ENCODE measurements around the gene SPATA4.
A peak's percentile ranks its signal among the peaks of the same experiment; 100 is the strongest.

Gene SPATA4

GRCh38 chr4:176189891-176190795, 5.2 kb downstream of the SPATA4 start:
- no peak for FAIRE-seq

- FAIRE-seq, result no peak
Observed at GRCh38 chr4:176188654-176189053, 6.7 kb downstream of the SPATA4 start.

- no peak for FAIRE-seq
Observed at GRCh38 chr4:176187624-176188023, 7.8 kb downstream of the SPATA4 start.

- no peak for FAIRE-seq
Observed at GRCh38 chr4:176186671-176187395, 8.6 kb downstream of the SPATA4 start.

GRCh38 chr4:176186067-176186466, 9.3 kb downstream of the SPATA4 start:
- no peak for FAIRE-seq

- no peak for FAIRE-seq
Observed at GRCh38 chr4:176185051-176185450, 10.3 kb downstream of the SPATA4 start.

- no peak for FAIRE-seq
Observed at GRCh38 chr4:176163041-176163440, 32.3 kb downstream of the SPATA4 start.

- FAIRE-seq, result no peak
Observed at GRCh38 chr4:176156656-176157055, 38.7 kb downstream of the SPATA4 start.

- no peak for FAIRE-seq
Observed at GRCh38 chr4:176153124-176153523, 42.3 kb downstream of the SPATA4 start.

- no peak for FAIRE-seq
Observed at GRCh38 chr4:176150704-176151103, 44.7 kb downstream of the SPATA4 start.

GRCh38 chr4:176150356-176150682, 45.1 kb downstream of the SPATA4 start:
- FAIRE-seq, result peak; percentile 42

- no peak for FAIRE-seq
Observed at GRCh38 chr4:176149680-176150355, 45.6 kb downstream of the SPATA4 start.

- peak; percentile 11 for FAIRE-seq
Observed at GRCh38 chr4:176142253-176142652, 53.1 kb downstream of the SPATA4 start.

GRCh38 chr4:176139518-176139917, 55.9 kb downstream of the SPATA4 start:
- no peak for FAIRE-seq

GRCh38 chr4:176137631-176138030, 57.8 kb downstream of the SPATA4 start:
- FAIRE-seq, result no peak

GRCh38 chr4:176134670-176135069, 60.7 kb downstream of the SPATA4 start:
- no peak for FAIRE-seq
